NCI-H146 treated with DMSO at 0.1 percent for 48 hours (cell line): ENCODE measurements around the gene IFFO2.
"Not testable (repeated sequence)": the region's sequence is repeated elsewhere in the genome, so short reads cannot be mapped to it uniquely, and the experiment has no call there.

Experiments
- DNase-seq: peaks from one replicate; lab custom pipeline; 2025; ENCODE audit not compliant: unreplicated experiment; lab: John Stamatoyannopoulos, UW

The IFFO2 gene

DNA sequence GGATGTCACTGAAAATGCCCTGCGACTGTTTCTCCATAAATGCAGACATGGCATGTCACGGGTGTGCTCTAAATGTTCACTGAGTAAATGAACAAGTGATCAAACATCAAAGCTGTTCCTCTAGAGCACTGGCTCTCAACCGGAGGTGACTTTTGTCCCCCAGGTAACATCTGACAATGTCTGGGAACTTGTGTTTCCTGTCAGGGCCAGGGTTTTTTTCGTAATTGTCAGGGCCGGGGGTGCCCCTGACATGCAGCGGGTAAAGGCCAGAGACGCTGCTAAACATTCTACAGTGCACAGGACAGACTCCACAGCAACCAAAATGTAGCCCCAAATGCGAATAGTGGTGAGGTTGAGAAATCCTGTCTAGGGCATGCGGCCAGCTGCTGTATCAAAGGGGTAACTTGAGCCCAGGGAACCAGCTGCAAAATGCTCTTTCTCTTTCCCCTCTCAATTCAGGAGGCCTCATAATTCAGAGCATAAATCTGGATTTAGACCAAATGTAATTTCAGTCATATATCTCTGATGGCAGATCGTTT lies 56.1 kb downstream of the IFFO2 start:
- DNase-seq = no peak

GRCh38 chr1:18899363-18900049 lies 57.0 kb downstream of the IFFO2 start:
- DNase-seq = no peak

- DNase-seq = no peak
These were observed 57.9 kb downstream of the IFFO2 start for GRCh38 chr1:18898567-18898966.

GRCh38 chr1:18895317-18895716 lies 61.2 kb downstream of the IFFO2 start:
- no peak for DNase-seq

DNA sequence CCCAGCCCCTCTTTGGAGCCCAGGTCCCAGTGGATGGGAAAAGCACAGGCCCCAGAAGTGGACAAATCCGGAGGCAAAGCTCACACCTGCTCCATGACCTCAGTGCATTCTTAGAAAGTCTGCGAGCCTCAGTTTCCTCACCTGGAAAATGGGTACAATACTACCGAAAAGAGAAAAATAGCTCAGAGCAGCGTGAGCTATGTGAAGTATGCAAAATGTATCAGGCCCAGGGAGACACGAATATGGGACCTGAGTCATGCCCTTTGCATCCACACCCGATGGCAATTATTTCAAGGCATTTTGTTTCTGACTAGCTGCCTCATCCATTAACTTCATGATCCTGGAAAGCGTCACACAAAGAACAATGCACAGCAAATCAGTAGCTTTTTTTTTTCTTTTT lies 63.4 kb downstream of the IFFO2 start:
- no peak for DNase-seq

DNA sequence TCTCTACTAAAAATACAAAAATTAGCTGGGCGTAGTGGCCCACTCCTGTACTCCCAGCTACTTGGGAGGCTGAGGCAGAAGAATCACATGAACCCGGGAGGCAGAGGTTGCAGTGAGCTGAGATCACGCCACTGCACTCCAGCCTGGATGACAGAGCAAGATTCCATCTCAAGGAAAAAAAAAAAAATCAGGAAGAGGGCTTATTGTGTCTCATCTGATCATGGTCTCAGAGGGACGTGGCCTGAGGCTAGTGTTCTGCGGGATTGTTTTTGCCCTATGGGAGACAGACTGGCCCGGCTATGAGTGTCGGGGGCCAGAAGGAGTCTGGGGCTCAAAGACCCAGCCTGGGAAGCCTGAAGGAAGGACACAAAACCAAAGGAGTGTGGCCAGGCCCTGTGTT lies 64.6 kb downstream of the IFFO2 start:
- not testable (repeated sequence) for DNase-seq

GRCh38 chr1:18891426-18891780 lies 65.1 kb downstream of the IFFO2 start:
- DNase-seq = no peak

DNA sequence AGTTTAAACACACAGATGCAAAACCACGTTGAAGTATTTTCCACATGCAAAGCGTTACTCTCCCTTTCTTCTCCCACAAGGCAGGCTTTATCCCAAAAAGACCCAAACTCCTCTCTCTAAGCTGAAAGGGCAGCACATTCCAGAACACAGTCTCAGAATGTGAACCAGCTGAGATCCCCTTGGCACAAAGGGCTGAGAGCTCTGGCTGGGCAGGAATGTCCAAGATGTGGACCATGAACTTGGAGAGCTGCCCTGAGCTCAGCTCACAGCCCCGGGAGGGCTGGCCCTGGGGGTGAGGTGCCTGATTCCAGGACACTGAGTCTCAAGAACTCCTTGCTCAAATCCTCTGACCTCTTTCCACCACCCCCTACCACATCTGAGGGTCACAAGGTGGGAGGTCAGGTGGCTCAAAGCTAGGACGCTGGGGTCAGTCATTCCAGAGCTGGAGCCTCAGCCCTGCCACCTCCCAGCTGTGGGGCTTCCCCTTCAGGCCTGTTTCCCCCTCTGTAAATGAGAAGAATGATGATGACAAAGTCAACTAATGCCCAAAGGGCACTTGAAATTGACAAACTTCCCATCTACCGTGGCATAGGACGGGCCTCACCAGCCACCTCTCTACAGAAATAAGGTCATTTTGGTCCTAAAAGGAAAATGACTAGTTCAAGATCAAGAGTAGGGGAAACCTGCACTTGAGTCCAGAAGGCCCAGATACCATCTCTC lies 65.6 kb downstream of the IFFO2 start:
- DNase-seq = no peak

GRCh38 chr1:18886003-18886335 lies 70.5 kb downstream of the IFFO2 start:
- DNase-seq = no peak

GRCh38 chr1:18885311-18886002 lies 71.0 kb downstream of the IFFO2 start:
- no peak for DNase-seq

DNA sequence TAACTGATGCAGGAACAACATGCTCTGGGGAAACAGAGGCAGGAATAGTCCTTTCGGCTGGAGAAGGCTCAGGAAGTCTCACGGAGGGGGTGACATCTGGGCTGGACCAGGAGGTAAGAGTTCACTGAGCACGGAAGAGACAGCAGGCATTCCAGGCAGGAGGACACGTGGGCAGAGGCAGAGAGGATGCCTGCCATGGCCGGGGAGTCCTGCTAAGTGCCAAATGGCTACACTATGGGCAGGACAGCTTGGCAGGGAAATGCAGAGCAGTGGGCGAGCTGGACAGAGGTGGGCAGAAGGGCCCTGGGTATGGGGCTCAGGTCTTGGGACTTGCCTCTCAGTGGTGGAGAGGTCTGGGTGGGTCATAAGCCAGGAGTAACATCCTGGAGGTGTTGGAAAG lies 71.7 kb downstream of the IFFO2 start:
- no peak for DNase-seq

DNA sequence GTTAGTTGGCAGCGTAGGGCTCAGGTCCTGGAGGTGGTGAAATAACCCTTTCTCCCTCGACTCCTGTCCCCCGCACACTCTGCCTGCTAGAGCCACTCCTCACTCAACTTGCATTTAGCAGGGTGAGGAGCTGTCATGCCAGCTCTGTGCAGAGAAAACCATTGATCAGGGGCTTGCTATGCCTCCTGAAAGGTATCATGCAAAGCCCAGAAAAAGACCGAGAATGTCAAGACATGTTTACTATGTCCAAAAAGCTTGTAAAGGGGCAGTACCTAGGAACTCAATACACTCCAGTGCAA lies 72.1 kb downstream of the IFFO2 start:
- DNase-seq = no peak

GRCh38 chr1:18883636-18884418 lies 72.6 kb downstream of the IFFO2 start:
- DNase-seq = no peak

GRCh38 chr1:18883079-18883478 lies 73.4 kb downstream of the IFFO2 start:
- DNase-seq = no peak

DNA sequence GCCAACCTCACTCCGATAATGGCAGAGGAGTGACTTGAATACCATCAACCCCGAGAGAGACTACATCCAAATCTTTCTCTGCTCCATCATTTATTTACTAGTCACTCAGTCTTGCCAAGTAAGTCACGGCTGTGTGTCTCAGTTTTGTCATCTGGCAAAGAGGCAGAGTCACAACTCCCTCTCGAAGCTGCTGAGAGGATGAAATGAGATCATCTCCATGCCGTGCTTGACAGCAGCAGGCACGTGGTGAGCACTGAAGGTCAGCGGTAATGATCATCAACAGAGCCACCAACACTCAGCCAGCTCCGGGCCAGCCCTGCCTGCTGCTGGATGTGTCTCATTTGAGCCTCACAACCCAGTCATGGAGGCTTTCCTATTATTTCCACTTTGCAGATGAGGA lies 74.0 kb downstream of the IFFO2 start:
- no peak for DNase-seq

GRCh38 chr1:18881642-18882431 lies 74.6 kb downstream of the IFFO2 start:
- no peak for DNase-seq

GRCh38 chr1:18881164-18881563 lies 75.3 kb downstream of the IFFO2 start:
- DNase-seq = no peak

GRCh38 chr1:18880585-18880984 lies 75.9 kb downstream of the IFFO2 start:
- DNase-seq = no peak

DNA sequence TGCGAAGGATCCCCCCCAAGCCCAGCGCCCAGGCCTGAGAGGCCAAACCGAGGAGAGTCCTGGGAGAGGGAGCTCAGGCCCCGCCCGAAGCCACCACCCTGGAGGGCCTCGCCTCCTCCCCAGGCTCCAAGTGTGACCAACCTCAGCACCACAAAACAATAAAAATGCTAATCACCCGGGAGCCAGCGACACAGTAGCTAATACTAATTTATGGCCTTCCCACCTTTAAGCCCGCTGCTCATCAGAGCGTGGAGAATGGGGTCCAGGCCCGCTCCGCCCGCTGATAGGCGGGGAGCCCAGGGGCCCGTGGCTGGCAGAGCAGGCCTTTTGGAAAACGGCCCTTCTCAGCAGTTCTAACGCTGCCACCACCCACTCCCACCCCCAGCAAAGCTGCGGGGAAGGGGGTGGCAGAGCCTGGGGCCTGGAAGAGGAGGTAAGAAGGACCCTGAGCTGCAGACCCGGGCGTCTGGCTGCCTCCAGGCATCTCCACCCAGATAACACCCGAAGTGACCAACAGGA lies 76.6 kb downstream of the IFFO2 start:
- DNase-seq = no peak

DNA sequence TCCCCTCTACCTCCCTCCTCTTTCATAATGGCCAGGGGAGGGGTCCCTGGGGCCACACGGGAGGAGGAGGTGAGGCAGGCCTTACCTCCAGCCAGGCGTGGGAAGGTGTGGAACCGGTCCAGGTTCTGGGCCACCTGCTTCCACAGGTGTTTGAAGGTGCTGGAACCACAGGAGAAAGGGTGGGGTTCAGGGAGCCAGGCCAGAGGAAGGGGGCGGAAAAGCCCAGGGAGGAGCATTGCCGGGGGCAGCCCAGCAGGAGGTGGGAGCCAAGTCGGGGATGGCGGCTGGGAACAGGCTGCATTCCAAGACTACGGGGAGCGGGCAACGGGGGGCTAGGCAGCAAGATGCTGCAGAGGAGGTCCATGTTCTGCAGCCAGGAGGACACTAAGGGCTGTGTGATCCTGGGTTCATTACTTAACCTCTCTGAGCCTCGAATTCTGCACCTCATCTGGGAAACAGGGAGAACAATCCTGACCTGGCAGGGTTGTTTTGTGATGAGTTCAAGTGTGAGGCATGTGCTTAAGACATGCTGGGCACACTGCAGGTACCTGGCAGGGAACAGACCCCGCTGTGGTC lies 77.2 kb downstream of the IFFO2 start:
- no peak for DNase-seq
